Measurements from ENCODE around the gene DENND1C. TPM values are rescaled to one million over a fixed set of nuclear protein-coding genes. Genes with fewer than 3 reads are reported as not detected.

DENND1C gene
- total and polyA plus RNA-seq, 9 of the 15 experiments (the other 6 are each of a cell fraction or from before 2014, with no cell fraction given), result 0.03 to 1.2 (median 0.32) TPM; not detected in 1

DNA sequence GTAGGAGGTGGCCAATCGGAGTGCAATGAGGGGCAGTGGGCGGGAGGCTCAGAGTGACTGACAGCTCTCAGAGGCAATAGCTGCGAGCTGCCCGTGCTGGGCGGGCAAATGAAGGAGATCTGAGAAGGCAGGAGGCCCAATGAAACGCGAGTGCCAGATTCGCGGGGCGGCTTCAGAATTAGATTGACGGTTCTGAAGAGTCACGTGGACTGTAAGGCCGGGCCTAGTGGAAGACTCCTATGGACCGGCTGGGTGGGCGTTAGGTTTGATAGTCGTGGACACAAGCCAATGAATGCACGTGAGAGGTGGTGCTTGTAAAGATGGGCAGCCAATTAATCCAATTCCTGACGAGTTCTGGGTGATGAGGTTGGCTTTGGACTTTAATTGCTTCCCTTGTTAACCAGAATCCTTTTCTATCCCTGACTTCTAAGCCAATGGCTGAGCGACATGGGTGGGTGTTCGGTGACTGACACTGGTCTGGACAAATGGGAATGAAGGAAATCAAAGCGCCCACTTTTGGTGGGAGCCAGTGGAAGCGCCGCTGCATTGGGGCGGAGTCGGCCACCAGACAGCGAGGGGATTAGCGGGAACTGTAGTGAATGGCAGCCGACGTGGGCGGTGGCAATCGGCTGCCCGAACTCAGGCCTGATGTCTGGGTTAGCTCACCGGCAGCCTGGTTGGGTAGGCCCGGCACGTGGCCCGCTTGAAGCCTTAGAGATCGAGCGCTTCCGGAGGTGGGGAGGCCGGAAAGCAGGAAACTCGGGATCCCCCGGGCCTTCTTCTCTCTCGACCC, 56.5 kb downstream of the DENND1C start (continued):
- TF ChIP-seq, protein P1, sequence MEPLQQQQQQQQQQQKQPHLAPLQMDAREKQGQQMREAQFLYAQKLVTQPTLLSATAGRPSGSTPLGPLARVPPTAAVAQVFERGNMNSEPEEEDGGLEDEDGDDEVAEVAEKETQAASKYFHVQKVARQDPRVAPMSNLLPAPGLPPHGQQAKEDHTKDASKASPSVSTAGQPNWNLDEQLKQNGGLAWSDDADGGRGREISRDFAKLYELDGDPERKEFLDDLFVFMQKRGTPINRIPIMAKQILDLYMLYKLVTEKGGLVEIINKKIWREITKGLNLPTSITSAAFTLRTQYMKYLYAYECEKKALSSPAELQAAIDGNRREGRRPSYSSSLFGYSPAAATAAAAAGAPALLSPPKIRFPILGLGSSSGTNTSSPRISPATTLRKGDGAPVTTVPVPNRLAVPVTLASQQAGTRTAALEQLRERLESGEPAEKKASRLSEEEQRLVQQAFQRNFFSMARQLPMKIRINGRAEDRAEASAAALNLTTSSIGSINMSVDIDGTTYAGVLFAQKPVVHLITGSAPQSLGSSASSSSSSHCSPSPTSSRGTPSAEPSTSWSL (CRISPR knock-in tag; IDR thresholded peaks at IDR 0.05; ENCODE audit: borderline replicate concordance), result no peak
- TF ChIP-seq ZNF324 (CRISPR knock-in tag; IDR thresholded peaks at IDR 0.05) (no peak), FOXM1 (IDR thresholded peaks at IDR 0.05; ENCODE audit: low read depth) (peak; percentile 77), FOXM1 (CRISPR knock-in tag; IDR thresholded peaks at IDR 0.05; ENCODE audit: low read depth) (peak; percentile 95), ZNF224 (CRISPR knock-in tag; IDR thresholded peaks at IDR 0.05) (peak; percentile 82; the same call in 1 of the 2 replicates), ZNF146 (CRISPR knock-in tag; IDR thresholded peaks at IDR 0.05; ENCODE audit: unreplicated experiment) (no peak), ZNF668 (CRISPR knock-in tag; IDR thresholded peaks at IDR 0.05) (peak; percentile 86; the same call in 1 of the 2 replicates), MYNN (IDR thresholded peaks at IDR 0.05) (0 out of 2 replicates have a peak, but pooled peaks have one; percentile 35), MYNN (CRISPR knock-in tag; IDR thresholded peaks at IDR 0.05) (no peak), STAT5A (IDR thresholded peaks at IDR 0.05; ENCODE audit: borderline replicate concordance, low read length) (no peak), NCOA2 (IDR thresholded peaks at IDR 0.05; ENCODE audit: partially characterized antibody in 2 of 2) (no peak), TSC22D4 (tag; IDR thresholded peaks at IDR 0.05) (no peak), SRSF9 (IDR thresholded peaks at IDR 0.05; ENCODE audit: borderline replicate concordance, low read depth, low read length) (no peak)
- TF ChIP-seq, protein P2, sequence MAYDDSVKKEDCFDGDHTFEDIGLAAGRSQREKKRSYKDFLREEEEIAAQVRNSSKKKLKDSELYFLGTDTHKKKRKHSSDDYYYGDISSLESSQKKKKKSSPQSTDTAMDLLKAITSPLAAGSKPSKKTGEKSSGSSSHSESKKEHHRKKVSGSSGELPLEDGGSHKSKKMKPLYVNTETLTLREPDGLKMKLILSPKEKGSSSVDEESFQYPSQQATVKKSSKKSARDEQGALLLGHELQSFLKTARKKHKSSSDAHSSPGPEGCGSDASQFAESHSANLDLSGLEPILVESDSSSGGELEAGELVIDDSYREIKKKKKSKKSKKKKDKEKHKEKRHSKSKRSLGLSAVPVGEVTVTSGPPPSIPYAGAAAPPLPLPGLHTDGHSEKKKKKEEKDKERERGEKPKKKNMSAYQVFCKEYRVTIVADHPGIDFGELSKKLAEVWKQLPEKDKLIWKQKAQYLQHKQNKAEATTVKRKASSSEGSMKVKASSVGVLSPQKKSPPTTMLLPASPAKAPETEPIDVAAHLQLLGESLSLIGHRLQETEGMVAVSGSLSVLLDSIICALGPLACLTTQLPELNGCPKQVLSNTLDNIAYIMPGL (CRISPR knock-in tag; IDR thresholded peaks at IDR 0.05), result peak; percentile 95
- TF ChIP-seq, protein P3, sequence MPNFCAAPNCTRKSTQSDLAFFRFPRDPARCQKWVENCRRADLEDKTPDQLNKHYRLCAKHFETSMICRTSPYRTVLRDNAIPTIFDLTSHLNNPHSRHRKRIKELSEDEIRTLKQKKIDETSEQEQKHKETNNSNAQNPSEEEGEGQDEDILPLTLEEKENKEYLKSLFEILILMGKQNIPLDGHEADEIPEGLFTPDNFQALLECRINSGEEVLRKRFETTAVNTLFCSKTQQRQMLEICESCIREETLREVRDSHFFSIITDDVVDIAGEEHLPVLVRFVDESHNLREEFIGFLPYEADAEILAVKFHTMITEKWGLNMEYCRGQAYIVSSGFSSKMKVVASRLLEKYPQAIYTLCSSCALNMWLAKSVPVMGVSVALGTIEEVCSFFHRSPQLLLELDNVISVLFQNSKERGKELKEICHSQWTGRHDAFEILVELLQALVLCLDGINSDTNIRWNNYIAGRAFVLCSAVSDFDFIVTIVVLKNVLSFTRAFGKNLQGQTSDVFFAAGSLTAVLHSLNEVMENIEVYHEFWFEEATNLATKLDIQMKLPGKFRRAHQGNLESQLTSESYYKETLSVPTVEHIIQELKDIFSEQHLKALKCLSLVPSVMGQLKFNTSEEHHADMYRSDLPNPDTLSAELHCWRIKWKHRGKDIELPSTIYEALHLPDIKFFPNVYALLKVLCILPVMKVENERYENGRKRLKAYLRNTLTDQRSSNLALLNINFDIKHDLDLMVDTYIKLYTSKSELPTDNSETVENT (CRISPR knock-in tag; IDR thresholded peaks at IDR 0.05), result 0 out of 2 replicates have a peak, but pooled peaks have one; percentile 30
- TF ChIP-seq, protein P4, sequence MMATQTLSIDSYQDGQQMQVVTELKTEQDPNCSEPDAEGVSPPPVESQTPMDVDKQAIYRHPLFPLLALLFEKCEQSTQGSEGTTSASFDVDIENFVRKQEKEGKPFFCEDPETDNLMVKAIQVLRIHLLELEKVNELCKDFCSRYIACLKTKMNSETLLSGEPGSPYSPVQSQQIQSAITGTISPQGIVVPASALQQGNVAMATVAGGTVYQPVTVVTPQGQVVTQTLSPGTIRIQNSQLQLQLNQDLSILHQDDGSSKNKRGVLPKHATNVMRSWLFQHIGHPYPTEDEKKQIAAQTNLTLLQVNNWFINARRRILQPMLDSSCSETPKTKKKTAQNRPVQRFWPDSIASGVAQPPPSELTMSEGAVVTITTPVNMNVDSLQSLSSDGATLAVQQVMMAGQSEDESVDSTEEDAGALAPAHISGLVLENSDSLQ (IDR thresholded peaks at IDR 0.05), result peak; percentile 100
- TF ChIP-seq, protein P5, sequence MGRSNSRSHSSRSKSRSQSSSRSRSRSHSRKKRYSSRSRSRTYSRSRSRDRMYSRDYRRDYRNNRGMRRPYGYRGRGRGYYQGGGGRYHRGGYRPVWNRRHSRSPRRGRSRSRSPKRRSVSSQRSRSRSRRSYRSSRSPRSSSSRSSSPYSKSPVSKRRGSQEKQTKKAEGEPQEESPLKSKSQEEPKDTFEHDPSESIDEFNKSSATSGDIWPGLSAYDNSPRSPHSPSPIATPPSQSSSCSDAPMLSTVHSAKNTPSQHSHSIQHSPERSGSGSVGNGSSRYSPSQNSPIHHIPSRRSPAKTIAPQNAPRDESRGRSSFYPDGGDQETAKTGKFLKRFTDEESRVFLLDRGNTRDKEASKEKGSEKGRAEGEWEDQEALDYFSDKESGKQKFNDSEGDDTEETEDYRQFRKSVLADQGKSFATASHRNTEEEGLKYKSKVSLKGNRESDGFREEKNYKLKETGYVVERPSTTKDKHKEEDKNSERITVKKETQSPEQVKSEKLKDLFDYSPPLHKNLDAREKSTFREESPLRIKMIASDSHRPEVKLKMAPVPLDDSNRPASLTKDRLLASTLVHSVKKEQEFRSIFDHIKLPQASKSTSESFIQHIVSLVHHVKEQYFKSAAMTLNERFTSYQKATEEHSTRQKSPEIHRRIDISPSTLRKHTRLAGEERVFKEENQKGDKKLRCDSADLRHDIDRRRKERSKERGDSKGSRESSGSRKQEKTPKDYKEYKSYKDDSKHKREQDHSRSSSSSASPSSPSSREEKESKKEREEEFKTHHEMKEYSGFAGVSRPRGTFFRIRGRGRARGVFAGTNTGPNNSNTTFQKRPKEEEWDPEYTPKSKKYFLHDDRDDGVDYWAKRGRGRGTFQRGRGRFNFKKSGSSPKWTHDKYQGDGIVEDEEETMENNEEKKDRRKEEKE (IDR thresholded peaks at IDR 0.05; ENCODE audit: borderline replicate concordance in 1 of 2, control insufficient read depth in 1 of 2, low read depth in 2 of 2, low read length in 1 of 2), result no peak

Measured in K562 (cell line).